ENCODE measurements around the gene TMEM135. TPM values are rescaled to one million over a fixed set of nuclear protein-coding genes. Genes with fewer than 3 reads are reported as not detected.

The TMEM135 gene
- total RNA-seq, 2 donors from 2014 or later: 23.9 to 25.3 TPM

GRCh38 chr11:87031433-87032170, 6.1 kb upstream of the TMEM135 start:
- Mint-ChIP-seq H3K27ac (no peak overlapping the region), H3K4me3 (no peak overlapping the region), H3K36me3 (ENCODE audit: low read depth) (no peaks in the 10 kb centered on the region), H3K27me3 (peaks cover 5% of the 10 kb centered on the region), H3K4me1 (peaks cover 9% of the 10 kb centered on the region)
- no peaks in the 10 kb centered on the region for H3K9me3 ChIP-seq (ENCODE audit: control insufficient read depth, low read length, poor library complexity, severe bottlenecking)
- ATAC-seq (no peak), DNase-seq (no peak)

GRCh38 chr11:87033561-87033960, 4.2 kb upstream of the TMEM135 start:
- DNase-seq (no peak), ATAC-seq (no peak)
- Mint-ChIP-seq H3K27me3 (peaks cover 5% of the 10 kb centered on the region), H3K27ac (no peak overlapping the region), H3K4me1 (peaks cover 22% of the 10 kb centered on the region), H3K4me3 (no peak overlapping the region), H3K36me3 (ENCODE audit: low read depth) (no peaks in the 10 kb centered on the region)
- no peaks in the 10 kb centered on the region for H3K9me3 ChIP-seq (ENCODE audit: control insufficient read depth, low read length, poor library complexity, severe bottlenecking)

GRCh38 chr11:87035976-87036583, 1.7 kb upstream of the TMEM135 start:
- H3K27me3 Mint-ChIP-seq: peaks cover 5% of the 10 kb centered on the region
- H3K9me3 ChIP-seq (ENCODE audit: control insufficient read depth, low read length, poor library complexity, severe bottlenecking): no peaks in the 10 kb centered on the region
- ATAC-seq (no peak), DNase-seq (no peak)
- H3K27ac Mint-ChIP-seq: no peak overlapping the region
- no peaks in the 10 kb centered on the region for H3K36me3 Mint-ChIP-seq (ENCODE audit: low read depth)
- H3K4me3 Mint-ChIP-seq: no peak overlapping the region
- peaks cover 31% of the 10 kb centered on the region for H3K4me1 Mint-ChIP-seq

- Mint-ChIP-seq H3K4me3 (peak overlapping the region; percentile 98), H3K36me3 (ENCODE audit: low read depth) (no peaks in the 10 kb centered on the region), H3K27ac (peak overlapping the region; percentile 83), H3K27me3 (peaks cover 5% of the 10 kb centered on the region), H3K4me1 (peaks cover 38% of the 10 kb centered on the region)
- ATAC-seq (peak; percentile 4), DNase-seq (no peak)
- H3K9me3 ChIP-seq (ENCODE audit: control insufficient read depth, low read length, poor library complexity, severe bottlenecking): no peaks in the 10 kb centered on the region
Measured at GRCh38 chr11:87036756-87037449, 831 bp upstream of the TMEM135 start.

GRCh38 chr11:87038235-87038977, 672 bp downstream of the TMEM135 start:
- peaks cover 5% of the 10 kb centered on the region for H3K27me3 Mint-ChIP-seq
- peak overlapping the region; percentile 83 for H3K27ac Mint-ChIP-seq
- H3K4me1 Mint-ChIP-seq: peaks cover 41% of the 10 kb centered on the region
- H3K9me3 ChIP-seq (ENCODE audit: control insufficient read depth, low read length, poor library complexity, severe bottlenecking): no peaks in the 10 kb centered on the region
- ATAC-seq (no peak), DNase-seq (no peak)
- peak overlapping the region; percentile 98 for H3K4me3 Mint-ChIP-seq
- no peaks in the 10 kb centered on the region for H3K36me3 Mint-ChIP-seq (ENCODE audit: low read depth)

- no peak overlapping the region for H3K27ac Mint-ChIP-seq
- no peaks in the 10 kb centered on the region for H3K36me3 Mint-ChIP-seq (ENCODE audit: low read depth)
- H3K4me1 Mint-ChIP-seq: peaks cover 41% of the 10 kb centered on the region
- ATAC-seq (no peak), DNase-seq (no peak)
- H3K4me3 Mint-ChIP-seq: peak overlapping the region; percentile 98
- H3K27me3 Mint-ChIP-seq: no peaks in the 10 kb centered on the region
- no peaks in the 10 kb centered on the region for H3K9me3 ChIP-seq (ENCODE audit: control insufficient read depth, low read length, poor library complexity, severe bottlenecking)
Measured at GRCh38 chr11:87039371-87039770, 1.6 kb downstream of the TMEM135 start.

- no peaks in the 10 kb centered on the region for H3K9me3 ChIP-seq (ENCODE audit: control insufficient read depth, low read length, poor library complexity, severe bottlenecking)
- ATAC-seq (no peak), DNase-seq (no peak)
- H3K27ac Mint-ChIP-seq: no peak overlapping the region
- no peaks in the 10 kb centered on the region for H3K36me3 Mint-ChIP-seq (ENCODE audit: low read depth)
- H3K27me3 Mint-ChIP-seq: no peaks in the 10 kb centered on the region
- H3K4me1 Mint-ChIP-seq: peaks cover 23% of the 10 kb centered on the region
- H3K4me3 Mint-ChIP-seq: no peak overlapping the region
Measured at GRCh38 chr11:87043894-87044293, 6.2 kb downstream of the TMEM135 start.

- ATAC-seq: no peak
- no peaks in the 10 kb centered on the region for H3K36me3 Mint-ChIP-seq (ENCODE audit: low read depth)
- no peaks in the 10 kb centered on the region for H3K27me3 Mint-ChIP-seq
- H3K4me1 Mint-ChIP-seq: peaks cover 3% of the 10 kb centered on the region
- no peak for DNase-seq
- H3K4me3 Mint-ChIP-seq: no peak overlapping the region
- no peaks in the 10 kb centered on the region for H3K9me3 ChIP-seq (ENCODE audit: control insufficient read depth, low read length, poor library complexity, severe bottlenecking)
- H3K27ac Mint-ChIP-seq: no peak overlapping the region
Measured at GRCh38 chr11:87046824-87047223, 9.1 kb downstream of the TMEM135 start.

GRCh38 chr11:87056091-87056490, 18.4 kb downstream of the TMEM135 start:
- Mint-ChIP-seq H3K36me3 (ENCODE audit: low read depth) (no peaks in the 10 kb centered on the region), H3K4me1 (peaks cover 16% of the 10 kb centered on the region), H3K27me3 (no peaks in the 10 kb centered on the region), H3K4me3 (no peak overlapping the region), H3K27ac (no peak overlapping the region)
- H3K9me3 ChIP-seq (ENCODE audit: control insufficient read depth, low read length, poor library complexity, severe bottlenecking): no peaks in the 10 kb centered on the region
- DNase-seq: no peak
- no peak for ATAC-seq

- Mint-ChIP-seq H3K4me3 (no peak overlapping the region), H3K27me3 (no peaks in the 10 kb centered on the region), H3K4me1 (peaks cover 16% of the 10 kb centered on the region), H3K36me3 (ENCODE audit: low read depth) (no peaks in the 10 kb centered on the region), H3K27ac (no peak overlapping the region)
- no peaks in the 10 kb centered on the region for H3K9me3 ChIP-seq (ENCODE audit: control insufficient read depth, low read length, poor library complexity, severe bottlenecking)
- DNase-seq: no peak
- ATAC-seq: no peak
Measured at GRCh38 chr11:87057749-87058148, 20.0 kb downstream of the TMEM135 start.

GRCh38 chr11:87059596-87060390, 22.1 kb downstream of the TMEM135 start:
- Mint-ChIP-seq H3K27ac (no peak overlapping the region), H3K4me1 (peaks cover 13% of the 10 kb centered on the region), H3K4me3 (no peak overlapping the region), H3K27me3 (no peaks in the 10 kb centered on the region), H3K36me3 (ENCODE audit: low read depth) (no peaks in the 10 kb centered on the region)
- no peaks in the 10 kb centered on the region for H3K9me3 ChIP-seq (ENCODE audit: control insufficient read depth, low read length, poor library complexity, severe bottlenecking)
- ATAC-seq (no peak), DNase-seq (no peak)

GRCh38 chr11:87061766-87062165, 24.0 kb downstream of the TMEM135 start:
- no peak overlapping the region for H3K27ac Mint-ChIP-seq
- no peak overlapping the region for H3K4me3 Mint-ChIP-seq
- H3K4me1 Mint-ChIP-seq: peaks cover 20% of the 10 kb centered on the region
- DNase-seq (no peak), ATAC-seq (no peak)
- no peaks in the 10 kb centered on the region for H3K27me3 Mint-ChIP-seq
- no peaks in the 10 kb centered on the region for H3K9me3 ChIP-seq (ENCODE audit: control insufficient read depth, low read length, poor library complexity, severe bottlenecking)
- H3K36me3 Mint-ChIP-seq (ENCODE audit: low read depth): no peaks in the 10 kb centered on the region

Data from T-helper 17 cell (primary cell).